Vagina (tissue), 2 donors: ENCODE data around the gene ARMC9.

Experiments used
- POLR2A ChIP-seq, 2 donors: fragments of 450-650 bp; IDR thresholded peaks; one replicate each; pipeline ENCODE4 v1.6.1; 2017; ENCODE audit warnings: antibody characterized with exemption in 2 of 2, mild to moderate bottlenecking in 2 of 2, moderate library complexity in 2 of 2
- POLR2AphosphoS5 ChIP-seq, 2 donors: sonication (generic); formaldehyde crosslinking; IDR thresholded peaks; one replicate each; pipeline ENCODE4 v1.9.0; 2017; ENCODE audit warnings: antibody characterized with exemption in 2 of 2, mild to moderate bottlenecking in 2 of 2, low read depth in 1 of 2; ENCODE audit not compliant: insufficient read depth in 1 of 2
- TF ChIP-seq, protein P1 (sequence below), 3 experiments: fragments of 450-650 bp in 2 of 3; fragments of 200-600 bp in 1 of 3; sonication (generic) in 1 of 3; IDR thresholded peaks; one replicate each; pipeline ENCODE4 v1.5.1; 2017 to 2019; ENCODE audit warnings: antibody characterized with exemption in 3 of 3, mild to moderate bottlenecking in 2 of 3, moderate library complexity in 2 of 3

GRCh38 chr2:231169488-231169887, 28.9 kb upstream of the ARMC9 start:
- TF ChIP-seq, protein P1, sequence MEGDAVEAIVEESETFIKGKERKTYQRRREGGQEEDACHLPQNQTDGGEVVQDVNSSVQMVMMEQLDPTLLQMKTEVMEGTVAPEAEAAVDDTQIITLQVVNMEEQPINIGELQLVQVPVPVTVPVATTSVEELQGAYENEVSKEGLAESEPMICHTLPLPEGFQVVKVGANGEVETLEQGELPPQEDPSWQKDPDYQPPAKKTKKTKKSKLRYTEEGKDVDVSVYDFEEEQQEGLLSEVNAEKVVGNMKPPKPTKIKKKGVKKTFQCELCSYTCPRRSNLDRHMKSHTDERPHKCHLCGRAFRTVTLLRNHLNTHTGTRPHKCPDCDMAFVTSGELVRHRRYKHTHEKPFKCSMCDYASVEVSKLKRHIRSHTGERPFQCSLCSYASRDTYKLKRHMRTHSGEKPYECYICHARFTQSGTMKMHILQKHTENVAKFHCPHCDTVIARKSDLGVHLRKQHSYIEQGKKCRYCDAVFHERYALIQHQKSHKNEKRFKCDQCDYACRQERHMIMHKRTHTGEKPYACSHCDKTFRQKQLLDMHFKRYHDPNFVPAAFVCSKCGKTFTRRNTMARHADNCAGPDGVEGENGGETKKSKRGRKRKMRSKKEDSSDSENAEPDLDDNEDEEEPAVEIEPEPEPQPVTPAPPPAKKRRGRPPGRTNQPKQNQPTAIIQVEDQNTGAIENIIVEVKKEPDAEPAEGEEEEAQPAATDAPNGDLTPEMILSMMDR (IDR thresholded peaks at IDR 0.05), result no peak
- TF ChIP-seq POLR2AphosphoS5 (IDR thresholded peaks at IDR 0.05; ENCODE audit: insufficient read depth in 1 of 2, low read depth in 1 of 2) (no peak), POLR2A (IDR thresholded peaks at IDR 0.05) (no peak)
